Calu3 (cell line): ENCODE results near the gene ZIK1. TPM values are rescaled to one million over a fixed set of nuclear protein-coding genes. Genes with fewer than 3 reads are reported as not detected.

Experiments
- Bru-seq: library from RNA; stranded (reverse); fragments of 400-500 nt; gene quantifications from one replicate; lab custom pipeline; 2021; lab: Mats Ljungman, UMichigan
- BruChase-seq, 2 experiments: library from RNA; stranded (reverse); fragments of 400-500 nt; gene quantifications; one replicate each; lab custom pipeline; 2021; lab: Mats Ljungman, UMichigan
- BruUV-seq: library from RNA; stranded (reverse); fragments of 400-500 nt; replicated peaks from 2 replicates; lab custom pipeline; 2021; lab: Mats Ljungman, UMichigan
- CTCF ChIA-PET: fragments of 300-600 bp; sonication (Branson Sonifier 250); formaldehyde crosslinking; loops from one replicate; lab custom pipeline; 2022; ENCODE audit warnings: antibody characterized with exemption; lab: Charles Lee
- DNase-seq: peaks from one replicate; pipeline ENCODE4 v3.0.0; 2022
- H3K27ac Mint-ChIP-seq: one replicate; pipeline ENCODE4 v1.8.0; 2022; ENCODE audit warnings: mixed read lengths; ENCODE audit not compliant: unreplicated experiment
- H3K27me3 Mint-ChIP-seq: one replicate; pipeline ENCODE4 v1.8.0; 2022; ENCODE audit warnings: mixed read lengths; ENCODE audit not compliant: unreplicated experiment
- H3K36me3 Mint-ChIP-seq: one replicate; pipeline ENCODE4 v1.8.0; 2022; ENCODE audit warnings: mild to moderate bottlenecking, moderate library complexity, mixed read lengths; ENCODE audit not compliant: insufficient read depth, unreplicated experiment
- H3K4me1 Mint-ChIP-seq: one replicate; pipeline ENCODE4 v1.8.0; 2022; ENCODE audit warnings: mild to moderate bottlenecking, low read depth, mixed read lengths; ENCODE audit not compliant: unreplicated experiment
- H3K4me3 Mint-ChIP-seq: one replicate; pipeline ENCODE4 v1.8.0; 2022; ENCODE audit warnings: mild to moderate bottlenecking, low read depth, moderate library complexity, mixed read lengths; ENCODE audit not compliant: unreplicated experiment
- H3K9me3 Mint-ChIP-seq: one replicate; pipeline ENCODE4 v1.8.0; 2022; ENCODE audit warnings: low read depth, mixed read lengths; ENCODE audit not compliant: unreplicated experiment
- CTCF ChIP-seq: fragments of 200-600 bp; IDR thresholded peaks from one replicate; pipeline ENCODE4 v1.8.0; 2022; ENCODE audit warnings: antibody characterized with exemption; ENCODE audit not compliant: unreplicated experiment
- intact Hi-C: fragments of 100-400 bp; cut with micrococcal nuclease; formaldehyde crosslinking; loops from one replicate; pipeline ENCODE4 v1.10.0; 2022; ENCODE audit not compliant: unreplicated experiment
- long read RNA-seq: library from polyadenylated mRNA; stranded (forward); transcript quantifications from one replicate; pipeline ENCODE4 v2.0.0, GENCODE V29; 2022
- total RNA-seq: library from RNA; stranded (reverse); gene quantifications from 2 replicates; pipeline ENCODE4 v1.2.3, GENCODE V29; 2022

Gene ZIK1
- total RNA-seq (not detected in 2 replicates), Bru-seq, nascent RNA (not detected), BruChase-seq, experiment 1, labeled RNA remaining after a 6-hour chase (not detected), BruChase-seq, experiment 2, labeled RNA remaining after a 2-hour chase (percentile 8 among the genes with signal in this experiment)
- long read RNA-seq: 0 reads

DNA sequence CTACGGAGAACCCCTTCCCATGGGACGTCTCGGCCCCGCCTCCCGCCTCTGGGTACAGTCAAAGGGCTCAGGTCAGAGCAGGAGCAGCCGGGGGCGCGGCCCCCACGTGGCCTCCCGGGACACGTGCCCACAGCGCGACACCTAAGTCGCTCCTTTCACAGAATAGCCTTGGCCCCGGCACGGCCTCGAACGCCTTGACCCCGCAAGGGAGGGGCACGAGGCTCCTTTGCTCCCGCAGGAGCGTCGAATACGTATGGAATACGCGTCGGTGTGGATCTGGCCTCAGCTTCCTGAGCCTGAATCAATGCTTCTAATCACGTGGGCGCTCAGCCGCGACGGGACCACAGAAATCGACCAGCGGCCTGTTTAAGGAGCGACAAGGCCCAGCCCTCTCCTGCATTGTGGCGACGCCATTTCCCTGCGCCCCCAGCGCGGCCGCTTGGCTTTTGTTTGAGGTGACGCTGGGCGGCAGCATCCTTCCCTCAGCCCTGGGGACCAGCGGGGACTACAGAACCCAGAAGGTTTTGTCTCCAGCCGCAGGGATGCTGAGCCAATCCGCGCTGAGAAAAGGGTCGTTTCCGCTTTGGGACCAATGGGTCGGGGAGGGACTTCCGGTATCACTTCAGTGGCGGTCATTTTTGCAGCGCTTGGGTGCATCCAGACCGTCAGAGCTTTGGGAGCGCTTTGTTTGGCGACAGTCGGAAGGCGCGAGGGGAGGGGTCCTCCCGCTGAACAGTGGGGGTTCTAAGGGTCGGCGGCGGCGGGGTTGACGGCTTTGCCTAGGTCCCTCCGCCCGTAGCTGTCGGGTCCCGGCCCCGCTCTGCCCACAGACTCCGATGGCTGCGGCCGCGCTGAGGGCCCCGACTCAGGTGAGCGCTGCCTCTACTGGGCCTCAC, at the start of gene ZIK1:
Gene ZIK1 (plus strand): TSS at position 625 of the 896 bp plus-strand sequence. CDS start 212 bp downstream, at position 837.
- CTCF ChIA-PET: no interaction called here
- peaks cover 2% of the 10 kb centered on the region for H3K36me3 Mint-ChIP-seq
- no TSS peak for BruUV-seq
- no peak for TF ChIP-seq CTCF
- H3K27ac Mint-ChIP-seq: no peak within 1 kb of the TSS
- no peak for DNase-seq
- intact Hi-C loops: no loop called here
- peaks cover 22% of the 10 kb centered on the region for H3K9me3 Mint-ChIP-seq
- H3K4me3 Mint-ChIP-seq: no peak within 1 kb of the TSS
- no peaks in the 10 kb centered on the region for H3K4me1 Mint-ChIP-seq
- H3K27me3 Mint-ChIP-seq: no peaks in the 10 kb centered on the region

DNA sequence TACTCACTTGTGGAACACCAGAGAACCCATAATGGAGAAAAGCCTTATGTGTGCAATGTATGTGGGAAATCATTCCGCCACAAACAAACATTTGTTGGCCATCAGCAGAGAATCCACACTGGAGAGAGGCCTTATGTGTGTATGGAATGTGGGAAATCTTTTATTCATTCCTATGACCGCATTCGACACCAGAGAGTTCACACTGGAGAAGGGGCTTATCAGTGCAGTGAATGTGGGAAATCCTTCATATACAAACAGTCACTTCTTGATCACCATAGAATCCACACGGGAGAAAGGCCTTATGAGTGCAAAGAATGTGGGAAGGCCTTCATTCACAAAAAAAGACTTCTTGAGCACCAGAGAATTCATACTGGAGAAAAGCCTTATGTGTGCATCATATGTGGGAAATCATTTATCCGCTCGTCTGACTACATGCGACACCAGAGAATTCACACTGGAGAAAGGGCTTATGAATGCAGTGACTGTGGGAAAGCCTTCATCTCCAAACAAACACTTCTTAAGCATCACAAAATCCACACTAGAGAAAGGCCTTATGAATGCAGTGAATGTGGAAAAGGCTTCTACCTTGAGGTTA, 45.9 kb upstream of the ZIK1 start:
- intact Hi-C loops: no loop called here
- DNase-seq: no peak
- no TSS peak for BruUV-seq
- Mint-ChIP-seq H3K27me3 (no peaks in the 10 kb centered on the region), H3K4me1 (no peaks in the 10 kb centered on the region), H3K9me3 (peaks cover 45% of the 10 kb centered on the region), H3K36me3 (peaks cover 41% of the 10 kb centered on the region), H3K4me3 (no peak overlapping the region), H3K27ac (no peak overlapping the region)
- no peak for TF ChIP-seq CTCF
- CTCF ChIA-PET: no interaction called here

- H3K9me3 Mint-ChIP-seq: peaks cover 38% of the 10 kb centered on the region
- H3K36me3 Mint-ChIP-seq: peaks cover 82% of the 10 kb centered on the region
- DNase-seq: no peak
- TF ChIP-seq CTCF: no peak
- CTCF ChIA-PET: no interaction called here
- no peaks in the 10 kb centered on the region for H3K27me3 Mint-ChIP-seq
- intact Hi-C loops: no loop called here
- no peaks in the 10 kb centered on the region for H3K4me1 Mint-ChIP-seq
- H3K4me3 Mint-ChIP-seq: no peak overlapping the region
- BruUV-seq: no TSS peak
- H3K27ac Mint-ChIP-seq: no peak overlapping the region
Measured at GRCh38 chr19:57546513-57546912, 37.4 kb upstream of the ZIK1 start.

GRCh38 chr19:57552432-57552831, 31.5 kb upstream of the ZIK1 start:
- Mint-ChIP-seq H3K4me1 (no peaks in the 10 kb centered on the region), H3K9me3 (peaks cover 32% of the 10 kb centered on the region), H3K4me3 (no peak overlapping the region), H3K27ac (no peak overlapping the region), H3K27me3 (no peaks in the 10 kb centered on the region), H3K36me3 (peaks cover 76% of the 10 kb centered on the region)
- DNase-seq: no peak
- CTCF ChIA-PET: no interaction called here
- TF ChIP-seq CTCF: no peak
- intact Hi-C loops: no loop called here
- BruUV-seq: no TSS peak
